ENCODE data around the gene MSL3B.
"Not testable (repeated sequence)": the region's sequence is repeated elsewhere in the genome, so short reads cannot be mapped to it uniquely, and the experiment has no call there.

MSL3B gene

GRCh38 chr2:233867993-233868532 lies at the start of gene MSL3B:
TSS of gene MSL3B (minus strand) at chr2:233868386.
- peak; percentile 80 for ATAC-seq (ENCODE audit: low read depth)
- peak; percentile 49 to 52 for DNase-seq (ENCODE audit: low spot score in 2 of 2)
- peak within 1 kb of the TSS; percentile 94 for H3K4me3 Mint-ChIP-seq
- H3K36me3 Mint-ChIP-seq, result peaks cover 5% of the 10 kb centered on the region
- H3K9me3 Mint-ChIP-seq, result peaks cover 9% of the 10 kb centered on the region
- peaks cover 3% of the 10 kb centered on the region for H3K4me1 Mint-ChIP-seq
- H3K27me3 Mint-ChIP-seq, result no peaks in the 10 kb centered on the region
- no peak within 1 kb of the TSS for H3K27ac Mint-ChIP-seq

- H3K4me3 Mint-ChIP-seq, result no peak within 1 kb of the TSS
- H3K4me1 Mint-ChIP-seq, result no peaks in the 10 kb centered on the region
- no peaks in the 10 kb centered on the region for H3K36me3 Mint-ChIP-seq
- no peak for ATAC-seq (ENCODE audit: low read depth)
- no peak for DNase-seq (ENCODE audit: low spot score in 2 of 2)
- no peak within 1 kb of the TSS for H3K27ac Mint-ChIP-seq
- H3K27me3 Mint-ChIP-seq, result peaks cover 13% of the 10 kb centered on the region
- no peaks in the 10 kb centered on the region for H3K9me3 Mint-ChIP-seq
Observed at GRCh38 chr2:233917116-233917515, 48.9 kb upstream of the MSL3B start, which contains the start of gene TRPM8. TSS of gene TRPM8 (plus strand) at chr2:233917373. CDS start at chr2:233926538, 9,165 bp downstream.

GRCh38 chr2:233915128-233915527 lies 46.9 kb upstream of the MSL3B start:
- Mint-ChIP-seq H3K36me3 (no peaks in the 10 kb centered on the region), H3K9me3 (no peaks in the 10 kb centered on the region), H3K27ac (no peak overlapping the region), H3K4me1 (no peaks in the 10 kb centered on the region), H3K4me3 (no peak overlapping the region), H3K27me3 (peaks cover 12% of the 10 kb centered on the region)
- no peak for ATAC-seq (ENCODE audit: low read depth)
- DNase-seq (ENCODE audit: low spot score in 2 of 2), result no peak

GRCh38 chr2:233912691-233913423 lies 44.7 kb upstream of the MSL3B start:
- H3K36me3 Mint-ChIP-seq, result no peaks in the 10 kb centered on the region
- no peak overlapping the region for H3K27ac Mint-ChIP-seq
- H3K4me3 Mint-ChIP-seq, result no peak overlapping the region
- H3K4me1 Mint-ChIP-seq, result no peaks in the 10 kb centered on the region
- peaks cover 12% of the 10 kb centered on the region for H3K27me3 Mint-ChIP-seq
- DNase-seq (ENCODE audit: low spot score in 2 of 2) (no peak), ATAC-seq (ENCODE audit: low read depth) (no peak)
- no peaks in the 10 kb centered on the region for H3K9me3 Mint-ChIP-seq

GRCh38 chr2:233907627-233908026 lies 39.4 kb upstream of the MSL3B start:
- H3K4me1 Mint-ChIP-seq, result no peaks in the 10 kb centered on the region
- DNase-seq (ENCODE audit: low spot score in 2 of 2) (no peak), ATAC-seq (ENCODE audit: low read depth) (no peak)
- H3K27ac Mint-ChIP-seq, result no peak overlapping the region
- no peak overlapping the region for H3K4me3 Mint-ChIP-seq
- peaks cover 22% of the 10 kb centered on the region for H3K27me3 Mint-ChIP-seq
- peaks cover 3% of the 10 kb centered on the region for H3K9me3 Mint-ChIP-seq
- H3K36me3 Mint-ChIP-seq, result no peaks in the 10 kb centered on the region

- no peak for ATAC-seq (ENCODE audit: low read depth)
Observed at GRCh38 chr2:233905945-233906344, 37.8 kb upstream of the MSL3B start.

GRCh38 chr2:233901884-233902283 lies 33.7 kb upstream of the MSL3B start:
- Mint-ChIP-seq H3K36me3 (no peaks in the 10 kb centered on the region), H3K9me3 (no peaks in the 10 kb centered on the region), H3K4me3 (no peak overlapping the region), H3K4me1 (no peaks in the 10 kb centered on the region), H3K27ac (no peak overlapping the region), H3K27me3 (peaks cover 17% of the 10 kb centered on the region)
- DNase-seq (ENCODE audit: low spot score in 2 of 2) (no peak), ATAC-seq (ENCODE audit: low read depth) (no peak)

More at GRCh38 chr2:233905945-233906344, 37.8 kb upstream of the MSL3B start:
- Mint-ChIP-seq H3K27ac (no peak overlapping the region), H3K36me3 (no peaks in the 10 kb centered on the region), H3K9me3 (peaks cover 3% of the 10 kb centered on the region), H3K27me3 (peaks cover 22% of the 10 kb centered on the region), H3K4me3 (no peak overlapping the region), H3K4me1 (no peaks in the 10 kb centered on the region)
- no peak for DNase-seq (ENCODE audit: low spot score in 2 of 2)

- H3K36me3 Mint-ChIP-seq, result no peaks in the 10 kb centered on the region
- H3K27me3 Mint-ChIP-seq, result peaks cover 17% of the 10 kb centered on the region
- no peak overlapping the region for H3K4me3 Mint-ChIP-seq
- ATAC-seq (ENCODE audit: low read depth), result no peak
- no peaks in the 10 kb centered on the region for H3K9me3 Mint-ChIP-seq
- H3K4me1 Mint-ChIP-seq, result no peaks in the 10 kb centered on the region
- H3K27ac Mint-ChIP-seq, result no peak overlapping the region
- DNase-seq (ENCODE audit: low spot score in 2 of 2), result no peak
Observed at GRCh38 chr2:233901367-233901766, 33.2 kb upstream of the MSL3B start.

GRCh38 chr2:233896253-233896652 lies 28.1 kb upstream of the MSL3B start:
- not testable (repeated sequence) for H3K36me3 Mint-ChIP-seq; ATAC-seq (ENCODE audit: low read depth); H3K4me1 Mint-ChIP-seq; H3K4me3 Mint-ChIP-seq; H3K9me3 Mint-ChIP-seq; H3K27ac Mint-ChIP-seq; DNase-seq (ENCODE audit: low spot score in 2 of 2)
- peaks cover 19% of the 10 kb centered on the region for H3K27me3 Mint-ChIP-seq

- H3K4me1 Mint-ChIP-seq, result no peaks in the 10 kb centered on the region
- no peak overlapping the region for H3K27ac Mint-ChIP-seq
- no peaks in the 10 kb centered on the region for H3K9me3 Mint-ChIP-seq
- no peaks in the 10 kb centered on the region for H3K36me3 Mint-ChIP-seq
- DNase-seq (ENCODE audit: low spot score in 2 of 2) (no peak), ATAC-seq (ENCODE audit: low read depth) (no peak)
- no peak overlapping the region for H3K4me3 Mint-ChIP-seq
- peaks cover 23% of the 10 kb centered on the region for H3K27me3 Mint-ChIP-seq
Observed at GRCh38 chr2:233892793-233893192, 24.6 kb upstream of the MSL3B start.

GRCh38 chr2:233882353-233882752 lies 14.2 kb upstream of the MSL3B start:
- no peaks in the 10 kb centered on the region for H3K4me1 Mint-ChIP-seq
- peaks cover 4% of the 10 kb centered on the region for H3K36me3 Mint-ChIP-seq
- ATAC-seq (ENCODE audit: low read depth) (no peak), DNase-seq (ENCODE audit: low spot score in 2 of 2) (no peak)
- H3K27me3 Mint-ChIP-seq, result peaks cover 18% of the 10 kb centered on the region
- peaks cover 21% of the 10 kb centered on the region for H3K9me3 Mint-ChIP-seq
- H3K4me3 Mint-ChIP-seq, result no peak overlapping the region
- no peak overlapping the region for H3K27ac Mint-ChIP-seq

GRCh38 chr2:233872125-233872524 lies 3.9 kb upstream of the MSL3B start:
- not testable (repeated sequence) for H3K36me3 Mint-ChIP-seq; DNase-seq (ENCODE audit: low spot score in 2 of 2); H3K27ac Mint-ChIP-seq; H3K27me3 Mint-ChIP-seq; H3K4me1 Mint-ChIP-seq; H3K4me3 Mint-ChIP-seq
- H3K9me3 Mint-ChIP-seq, result peaks cover 12% of the 10 kb centered on the region
- ATAC-seq (ENCODE audit: low read depth), result peak; percentile 74

GRCh38 chr2:233871432-233871831 lies 3.2 kb upstream of the MSL3B start:
- ATAC-seq (ENCODE audit: low read depth) (no peak), DNase-seq (ENCODE audit: low spot score in 2 of 2) (no peak)
- no peak overlapping the region for H3K4me3 Mint-ChIP-seq
- H3K9me3 Mint-ChIP-seq, result peaks cover 12% of the 10 kb centered on the region
- peaks cover 3% of the 10 kb centered on the region for H3K4me1 Mint-ChIP-seq
- peaks cover 5% of the 10 kb centered on the region for H3K36me3 Mint-ChIP-seq
- H3K27ac Mint-ChIP-seq, result no peak overlapping the region
- no peaks in the 10 kb centered on the region for H3K27me3 Mint-ChIP-seq

GRCh38 chr2:233866479-233866878 lies 1.7 kb downstream of the MSL3B start:
- peaks cover 7% of the 10 kb centered on the region for H3K9me3 Mint-ChIP-seq
- H3K27ac Mint-ChIP-seq, result no peak overlapping the region
- H3K27me3 Mint-ChIP-seq, result no peaks in the 10 kb centered on the region
- no peak overlapping the region for H3K4me3 Mint-ChIP-seq
- H3K4me1 Mint-ChIP-seq, result peaks cover 3% of the 10 kb centered on the region
- DNase-seq (ENCODE audit: low spot score in 2 of 2) (no peak), ATAC-seq (ENCODE audit: low read depth) (no peak)
- peaks cover 7% of the 10 kb centered on the region for H3K36me3 Mint-ChIP-seq

- ATAC-seq (ENCODE audit: low read depth) (no peak), DNase-seq (ENCODE audit: low spot score in 2 of 2) (no peak)
- Mint-ChIP-seq H3K27me3 (no peaks in the 10 kb centered on the region), H3K4me1 (peaks cover 3% of the 10 kb centered on the region), H3K36me3 (peaks cover 7% of the 10 kb centered on the region), H3K27ac (no peak overlapping the region), H3K9me3 (peaks cover 7% of the 10 kb centered on the region), H3K4me3 (no peak overlapping the region)
Observed at GRCh38 chr2:233865838-233866237, 2.3 kb downstream of the MSL3B start.
